GM19035 (cell line): Measurements from ENCODE around the gene ESYT1.

Source experiments
- ATAC-seq: cut with Tn5 transposase; IDR thresholded peaks from one replicate; pipeline ENCODE4 v1.9.1; 2021; ENCODE audit not compliant: unreplicated experiment

Gene ESYT1

DNA sequence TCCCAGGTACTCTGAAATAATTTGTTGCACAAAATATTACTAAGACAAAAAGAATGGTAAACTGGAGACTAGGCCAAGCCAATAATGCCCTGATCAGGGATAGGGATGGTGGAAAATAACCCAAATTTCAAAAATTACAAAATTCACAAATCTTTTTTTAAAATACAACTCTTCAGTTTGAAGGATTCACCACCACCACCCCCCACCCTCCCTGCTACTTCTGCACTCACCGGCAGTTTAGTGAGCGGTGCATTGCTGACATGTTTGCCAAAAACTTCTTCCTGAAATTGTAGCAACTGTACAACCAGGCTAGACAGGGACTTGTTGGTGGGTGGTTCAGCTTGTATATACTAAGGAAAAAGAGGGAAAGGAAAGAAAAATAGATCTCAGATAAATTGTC, 58.9 kb downstream of the ESYT1 start:
- ATAC-seq = no peak

GRCh38 chr12:56188131-56188777, 60.2 kb downstream of the ESYT1 start:
- ATAC-seq = no peak

DNA sequence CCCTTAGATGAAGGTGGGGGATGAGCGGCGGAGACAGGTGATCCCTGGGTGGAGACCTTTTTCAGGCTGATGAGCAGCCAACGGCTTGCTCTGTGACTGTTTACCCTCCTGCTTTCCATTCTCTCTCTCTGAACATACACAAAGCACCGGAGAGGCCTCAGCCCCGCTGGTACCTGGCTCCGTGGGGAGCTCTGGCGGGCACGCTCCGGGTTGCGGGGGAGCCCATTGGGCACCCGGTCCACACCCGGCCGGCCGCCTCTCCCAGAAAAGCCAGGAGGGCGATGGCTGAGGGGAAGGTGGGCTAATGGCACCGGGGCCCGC, 60.7 kb downstream of the ESYT1 start:
- no peak for ATAC-seq

- ATAC-seq = peak; percentile 81
These were observed 61.2 kb downstream of the ESYT1 start, which contains the start of gene SMARCC2 for GRCh38 chr12:56189099-56189917. TSS of gene SMARCC2 (minus strand) at chr12:56189483. CDS start at chr12:56189461, 22 bp downstream.

GRCh38 chr12:56189918-56190694, 62.0 kb downstream of the ESYT1 start:
- ATAC-seq = peak; percentile 21

- no peak for ATAC-seq
These were observed 62.7 kb downstream of the ESYT1 start for GRCh38 chr12:56190695-56191155.

DNA sequence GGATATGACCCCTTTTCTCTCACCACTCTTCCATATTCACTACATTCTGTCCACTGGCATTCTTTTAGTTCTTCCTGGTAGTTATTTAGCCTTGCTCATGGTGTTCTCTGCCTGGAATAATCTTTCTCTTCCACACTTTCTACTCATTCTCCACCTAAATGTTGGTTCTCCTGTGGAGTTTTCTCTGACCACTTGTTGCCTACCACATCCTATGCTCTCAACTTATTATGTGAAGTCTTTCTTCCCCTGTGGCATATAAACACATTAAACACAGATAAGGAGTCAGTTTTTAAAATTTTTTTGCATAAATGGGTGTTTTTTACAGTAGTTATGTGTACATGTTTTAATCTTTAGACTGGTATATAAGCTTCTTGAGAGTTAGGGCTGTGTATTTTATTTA, 64.5 kb downstream of the ESYT1 start:
- ATAC-seq = no peak

DNA sequence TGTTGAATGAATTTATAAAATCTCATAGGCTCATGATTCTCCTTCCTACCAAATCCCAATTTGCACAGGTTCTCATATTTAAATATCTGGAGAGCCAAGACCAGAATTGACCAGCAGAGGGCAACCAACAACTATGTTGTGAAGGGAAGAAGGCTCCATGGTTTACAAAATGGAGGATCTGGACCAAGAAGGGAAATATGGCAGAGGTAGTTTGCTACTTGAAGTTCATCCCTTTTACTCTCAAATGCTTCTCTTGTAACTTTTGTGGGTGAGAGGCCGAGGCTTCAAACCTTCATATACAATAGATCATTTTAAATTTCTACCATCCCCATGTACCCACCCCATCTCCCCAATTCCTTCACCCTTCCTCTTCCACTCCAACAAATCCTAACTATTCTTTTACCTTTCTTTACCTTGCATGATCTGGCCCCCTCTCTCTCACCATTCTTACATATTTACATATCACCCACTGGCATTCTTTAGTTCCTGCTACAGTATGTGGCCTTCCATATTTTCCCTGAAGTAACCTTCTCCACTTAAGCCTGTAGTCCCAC, 65.0 kb downstream of the ESYT1 start:
- ATAC-seq = no peak
